ENCODE measurements around the gene POLN. TPM values are rescaled to one million over a fixed set of nuclear protein-coding genes. Genes with fewer than 3 reads are reported as not detected.

POLN gene
- total and polyA plus RNA-seq, 2 of the 4 experiments (the other 2 are of a cell fraction) = 0.63 to 0.72 TPM

DNA sequence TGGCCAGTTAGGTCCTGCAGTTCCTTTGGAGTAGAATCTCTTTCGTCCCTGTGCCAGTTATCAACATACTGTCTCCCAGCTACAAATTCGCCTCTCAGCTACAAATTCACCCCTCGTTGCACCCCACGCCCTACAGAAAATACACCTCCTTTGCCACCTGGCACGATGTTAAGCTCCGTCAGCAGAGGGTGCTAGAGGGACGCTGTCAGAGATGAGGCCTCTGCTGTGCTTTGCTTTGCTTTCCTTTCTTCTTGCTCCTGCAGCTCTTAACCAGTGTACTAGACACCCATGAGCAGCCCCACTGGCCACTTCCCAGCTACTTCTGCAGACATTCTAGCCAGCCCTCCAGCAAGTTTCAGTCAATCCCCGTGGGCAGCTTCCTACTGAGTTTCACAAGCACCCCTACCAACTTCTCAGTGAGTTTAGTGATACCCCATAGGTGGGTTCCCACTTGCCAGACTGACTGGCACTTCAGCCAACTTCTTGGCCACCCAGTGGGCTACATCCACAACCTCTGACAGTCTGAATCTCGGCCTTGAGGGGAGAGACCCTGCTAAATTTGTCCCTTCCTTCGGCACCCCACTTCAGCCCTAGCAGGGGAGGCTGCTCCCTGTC, 21.8 kb downstream of the POLN start:
- in situ Hi-C loops (cut with MboI; ENCODE audit: low sequenced_read_pairs) (no loop called here), intact Hi-C loops (cut with micrococcal nuclease) (loop anchor here (1.0 to 5.0 kb wide), 3 partner anchors 134 to 243 kb away; no protein-coding TSS in a partner anchor), dilution Hi-C loops (cut with HindIII; ENCODE audit: low sequenced_read_pairs, unreplicated experiment) (no loop called here)
- Histone ChIP-seq H3K4me3 (ENCODE audit: insufficient read depth, low read depth, low read length) (no peak overlapping the region), H2BK20ac (ENCODE audit: low read depth, low read length) (no peak overlapping the region), H4K20me1 (ENCODE audit: insufficient read depth, low read length) (peaks cover 11% of the 10 kb centered on the region), H2BK5ac (ENCODE audit: low read depth, low read length, poor library complexity, severe bottlenecking) (no peak overlapping the region), H4K8ac (ENCODE audit: low read depth in 2 of 2, low read length in 2 of 2) (no peak overlapping the region), H3K27me3 (ENCODE audit: control insufficient read depth, insufficient read depth, low read length) (peaks cover 2% of the 10 kb centered on the region; the same call in 1 of the 2 replicates), H3K9me3 (ENCODE audit: control insufficient read depth, insufficient read depth, low read length) (no peaks in the 10 kb centered on the region), H4K5ac (ENCODE audit: low read depth, low read length) (no peak overlapping the region), H3K14ac (replicated peaks; ENCODE audit: low read depth, low read length) (no peak overlapping the region), H2BK120ac (ENCODE audit: low read depth, low read length) (no peak overlapping the region), H3K9me1 (ENCODE audit: insufficient read depth, low read length) (no peaks in the 10 kb centered on the region), H3K4me2 (ENCODE audit: low read depth, low read length) (no peak overlapping the region), H3K56ac (ENCODE audit: extremely low read depth, insufficient read depth, low read length) (no peak overlapping the region), H2BK15ac (ENCODE audit: low read depth, low read length) (no peak overlapping the region), H3K79me1 (ENCODE audit: low read depth in 1 of 2, low read length in 2 of 2) (no peaks in the 10 kb centered on the region), H2AK9ac (replicated peaks; ENCODE audit: low read depth, low read length, poor library complexity) (peak overlapping the region; percentile 87), H3K23ac (ENCODE audit: low read depth, low read length) (no peak overlapping the region), H3K4ac (ENCODE audit: low read depth, low read length) (no peak overlapping the region), H3K36me3 (ENCODE audit: control insufficient read depth, insufficient read depth, low read length) (peaks cover 2% of the 10 kb centered on the region; the same call in 1 of the 2 replicates), H2AK5ac (ENCODE audit: low read depth, low read length) (no peak overlapping the region), H2AFZ (replicated peaks; ENCODE audit: low read length, poor library complexity) (peak overlapping the region; percentile 72), H3K9ac (ENCODE audit: low read depth, low read length) (no peak overlapping the region), H4K91ac (ENCODE audit: insufficient read depth, low read depth, low read length) (no peak overlapping the region), H3K4me1 (ENCODE audit: control insufficient read depth, insufficient read depth, low read length) (peaks cover 3% of the 10 kb centered on the region; the same call in 1 of the 2 replicates), H3K27ac (ENCODE audit: insufficient read depth, low read length) (no peak overlapping the region), H3K18ac (ENCODE audit: low read depth, low read length) (no peak overlapping the region)
- ChIA-PET POLR2A (ENCODE audit: unreplicated experiment) (no interaction called here), CTCF (interaction anchor here (0.6 to 2.6 kb wide), 12 partner anchors 9 to 246 kb away, joined by 3 to 11 read pairs (median 3); no protein-coding TSS in a partner anchor)
- no TSS peak for BruUV-seq (replicated peaks)
- WGBS, 2 experiments (ENCODE audit: extremely low coverage in 2 of 2, insufficient read length in 1 of 2) = 19% methylated on average over 4 of the region's 10 CpGs; no CpG with 5 or more reads in 1 of the 2 experiments
- DNase-seq (peak; percentile 68), ATAC-seq (ENCODE audit: low read depth) (peak; percentile 97)
- TF ChIP-seq MAFK (IDR thresholded peaks at IDR 0.05; ENCODE audit: low read depth, low read length) (no peak), RAD21 (IDR thresholded peaks at IDR 0.05; ENCODE audit: low read length) (peak; percentile 95), BHLHE40 (IDR thresholded peaks at IDR 0.05; ENCODE audit: low read depth, low read length) (no peak), MXI1 (IDR thresholded peaks at IDR 0.05; ENCODE audit: borderline replicate concordance, low read depth, low read length) (no peak), RCOR1 (IDR thresholded peaks at IDR 0.05; ENCODE audit: insufficient replicate concordance, low read length) (no peak), NFE2L2 (IDR thresholded peaks at IDR 0.05; ENCODE audit: low read depth, low read length) (no peak), RFX5 (IDR thresholded peaks at IDR 0.05; ENCODE audit: low read depth, low read length) (no peak), CEBPB (IDR thresholded peaks at IDR 0.05; ENCODE audit: low read depth, low read length) (no peak), MAZ (IDR thresholded peaks at IDR 0.05; ENCODE audit: borderline replicate concordance, low read depth, low read length) (0 out of 2 replicates have a peak, but pooled peaks have one; percentile 30), CHD1 (IDR thresholded peaks at IDR 0.05; ENCODE audit: low read depth, low read length) (no peak), POLR2A (IDR thresholded peaks at IDR 0.05; ENCODE audit: low read depth, low read length) (no peak), SMC3 (IDR thresholded peaks at IDR 0.05; ENCODE audit: low read depth, low read length) (peak; percentile 79)
- TF ChIP-seq, protein P1, sequence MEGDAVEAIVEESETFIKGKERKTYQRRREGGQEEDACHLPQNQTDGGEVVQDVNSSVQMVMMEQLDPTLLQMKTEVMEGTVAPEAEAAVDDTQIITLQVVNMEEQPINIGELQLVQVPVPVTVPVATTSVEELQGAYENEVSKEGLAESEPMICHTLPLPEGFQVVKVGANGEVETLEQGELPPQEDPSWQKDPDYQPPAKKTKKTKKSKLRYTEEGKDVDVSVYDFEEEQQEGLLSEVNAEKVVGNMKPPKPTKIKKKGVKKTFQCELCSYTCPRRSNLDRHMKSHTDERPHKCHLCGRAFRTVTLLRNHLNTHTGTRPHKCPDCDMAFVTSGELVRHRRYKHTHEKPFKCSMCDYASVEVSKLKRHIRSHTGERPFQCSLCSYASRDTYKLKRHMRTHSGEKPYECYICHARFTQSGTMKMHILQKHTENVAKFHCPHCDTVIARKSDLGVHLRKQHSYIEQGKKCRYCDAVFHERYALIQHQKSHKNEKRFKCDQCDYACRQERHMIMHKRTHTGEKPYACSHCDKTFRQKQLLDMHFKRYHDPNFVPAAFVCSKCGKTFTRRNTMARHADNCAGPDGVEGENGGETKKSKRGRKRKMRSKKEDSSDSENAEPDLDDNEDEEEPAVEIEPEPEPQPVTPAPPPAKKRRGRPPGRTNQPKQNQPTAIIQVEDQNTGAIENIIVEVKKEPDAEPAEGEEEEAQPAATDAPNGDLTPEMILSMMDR (conservative IDR thresholded peaks at IDR 0.05; ENCODE audit: low read depth, low read length) = peak; percentile 88
- TF ChIP-seq, protein P2, sequence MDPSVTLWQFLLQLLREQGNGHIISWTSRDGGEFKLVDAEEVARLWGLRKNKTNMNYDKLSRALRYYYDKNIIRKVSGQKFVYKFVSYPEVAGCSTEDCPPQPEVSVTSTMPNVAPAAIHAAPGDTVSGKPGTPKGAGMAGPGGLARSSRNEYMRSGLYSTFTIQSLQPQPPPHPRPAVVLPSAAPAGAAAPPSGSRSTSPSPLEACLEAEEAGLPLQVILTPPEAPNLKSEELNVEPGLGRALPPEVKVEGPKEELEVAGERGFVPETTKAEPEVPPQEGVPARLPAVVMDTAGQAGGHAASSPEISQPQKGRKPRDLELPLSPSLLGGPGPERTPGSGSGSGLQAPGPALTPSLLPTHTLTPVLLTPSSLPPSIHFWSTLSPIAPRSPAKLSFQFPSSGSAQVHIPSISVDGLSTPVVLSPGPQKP (IDR thresholded peaks at IDR 0.05; ENCODE audit: borderline replicate concordance, low read depth, low read length) = no peak
- TF ChIP-seq, protein P3, sequence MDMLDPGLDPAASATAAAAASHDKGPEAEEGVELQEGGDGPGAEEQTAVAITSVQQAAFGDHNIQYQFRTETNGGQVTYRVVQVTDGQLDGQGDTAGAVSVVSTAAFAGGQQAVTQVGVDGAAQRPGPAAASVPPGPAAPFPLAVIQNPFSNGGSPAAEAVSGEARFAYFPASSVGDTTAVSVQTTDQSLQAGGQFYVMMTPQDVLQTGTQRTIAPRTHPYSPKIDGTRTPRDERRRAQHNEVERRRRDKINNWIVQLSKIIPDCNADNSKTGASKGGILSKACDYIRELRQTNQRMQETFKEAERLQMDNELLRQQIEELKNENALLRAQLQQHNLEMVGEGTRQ (IDR thresholded peaks at IDR 0.05; ENCODE audit: low read depth, low read length) = no peak

Measured in IMR-90 (cell line).